ENCODE measurements around the gene LRMDA. TPM values are rescaled to one million over a fixed set of nuclear protein-coding genes. Genes with fewer than 3 reads are reported as not detected.
"Not testable (repeated sequence)": the region's sequence is repeated elsewhere in the genome, so short reads cannot be mapped to it uniquely, and the experiment has no call there.

The LRMDA gene
- total RNA-seq, 5 donors from 2014 or later (not counting 1 experiment from before 2014, with no cell fraction given) = 0.30 to 1.2 TPM; not detected in 3

GRCh38 chr10:76509446-76509845 is 1078.0 kb downstream of the LRMDA start:
- Mint-ChIP-seq H3K4me1 (no peaks in the 10 kb centered on the region), H3K9me3 (peaks cover 9 to 16% (median 14%) of the 10 kb centered on the region in 3 donors)

GRCh38 chr10:76514321-76514720 is 1082.9 kb downstream of the LRMDA start:
- no peak for ATAC-seq (replicated peaks in 1 of 4)
- H3K4me3 Mint-ChIP-seq = no peak overlapping the region
- WGBS (ENCODE audit: insufficient coverage) = no CpG with 5 or more reads among the region's 2 CpGs
- no peak overlapping the region for H3K27ac Mint-ChIP-seq
- POLR2A ChIA-PET = no interaction called here
- H3K36me3 ChIP-seq (ENCODE audit: control insufficient read depth in 2 of 2, extremely low read depth in 1 of 2, insufficient read depth in 1 of 2, low read length in 1 of 2) = no peaks in the 10 kb centered on the region
- no peaks in the 10 kb centered on the region for H3K4me1 ChIP-seq (ENCODE audit: control insufficient read depth in 1 of 2, extremely low read depth in 1 of 2, insufficient read depth in 2 of 2, low read length in 2 of 2)
- H3K9me3 Mint-ChIP-seq = peaks cover 0 to 3% (median 0%) of the 10 kb centered on the region in 3 donors
- no peak overlapping the region for H3K27ac ChIP-seq (ENCODE audit: low read length)
- no peaks in the 10 kb centered on the region for H3K4me1 Mint-ChIP-seq
- CTCF ChIA-PET = no interaction called here
- H3K27me3 ChIP-seq (replicated peaks in 1 of 2; ENCODE audit: control insufficient read depth in 2 of 2, extremely low read depth in 1 of 2, insufficient read depth in 2 of 2, low read length in 1 of 2) = no peaks in the 10 kb centered on the region
- H3K9me3 ChIP-seq = no peaks in the 10 kb centered on the region
- H3K4me3 ChIP-seq (ENCODE audit: control insufficient read depth in 1 of 2, extremely low read depth in 1 of 2, low read length in 1 of 2) = no peak overlapping the region
- H3K27me3 Mint-ChIP-seq = no peaks in the 10 kb centered on the region
- H3K36me3 Mint-ChIP-seq = no peaks in the 10 kb centered on the region
- no peak for DNase-seq

More at GRCh38 chr10:76509446-76509845, 1078.0 kb downstream of the LRMDA start:
- H3K27ac Mint-ChIP-seq = no peak overlapping the region
- DNase-seq (no peak), ATAC-seq (replicated peaks in 1 of 4) (no peak)
- H3K36me3 Mint-ChIP-seq = no peaks in the 10 kb centered on the region
- no peak overlapping the region for H3K27ac ChIP-seq (ENCODE audit: low read length)
- H3K4me3 Mint-ChIP-seq = no peak overlapping the region
- no peaks in the 10 kb centered on the region for H3K4me1 ChIP-seq (ENCODE audit: control insufficient read depth in 1 of 2, extremely low read depth in 1 of 2, insufficient read depth in 2 of 2, low read length in 2 of 2)
- no peaks in the 10 kb centered on the region for H3K27me3 Mint-ChIP-seq
- no peaks in the 10 kb centered on the region for H3K36me3 ChIP-seq (ENCODE audit: control insufficient read depth in 2 of 2, extremely low read depth in 1 of 2, insufficient read depth in 1 of 2, low read length in 1 of 2)
- no peaks in the 10 kb centered on the region for H3K9me3 ChIP-seq
- 78% methylated on average over 3 of the region's 3 CpGs for WGBS (ENCODE audit: insufficient coverage)
- ChIA-PET POLR2A (no interaction called here), CTCF (no interaction called here)
- H3K27me3 ChIP-seq (replicated peaks in 1 of 2; ENCODE audit: control insufficient read depth in 2 of 2, extremely low read depth in 1 of 2, insufficient read depth in 2 of 2, low read length in 1 of 2) = no peaks in the 10 kb centered on the region
- H3K4me3 ChIP-seq (ENCODE audit: control insufficient read depth in 1 of 2, extremely low read depth in 1 of 2, low read length in 1 of 2) = no peak overlapping the region

GRCh38 chr10:76514869-76515268 is 1083.4 kb downstream of the LRMDA start:
- Mint-ChIP-seq H3K9me3 (peaks cover 0 to 3% (median 0%) of the 10 kb centered on the region in 3 donors), H3K36me3 (no peaks in the 10 kb centered on the region), H3K27ac (no peak overlapping the region), H3K4me3 (no peak overlapping the region), H3K4me1 (no peaks in the 10 kb centered on the region), H3K27me3 (no peaks in the 10 kb centered on the region)
- Histone ChIP-seq H3K4me1 (ENCODE audit: control insufficient read depth in 1 of 2, extremely low read depth in 1 of 2, insufficient read depth in 2 of 2, low read length in 2 of 2) (no peaks in the 10 kb centered on the region), H3K27me3 (replicated peaks in 1 of 2; ENCODE audit: control insufficient read depth in 2 of 2, extremely low read depth in 1 of 2, insufficient read depth in 2 of 2, low read length in 1 of 2) (no peaks in the 10 kb centered on the region), H3K27ac (ENCODE audit: low read length) (no peak overlapping the region), H3K4me3 (ENCODE audit: control insufficient read depth in 1 of 2, extremely low read depth in 1 of 2, low read length in 1 of 2) (no peak overlapping the region), H3K36me3 (ENCODE audit: control insufficient read depth in 2 of 2, extremely low read depth in 1 of 2, insufficient read depth in 1 of 2, low read length in 1 of 2) (no peaks in the 10 kb centered on the region), H3K9me3 (no peaks in the 10 kb centered on the region)
- WGBS (ENCODE audit: insufficient coverage) = no CpG with 5 or more reads among the region's 1 CpG
- CTCF ChIA-PET = no interaction called here
- ATAC-seq (replicated peaks in 1 of 4) (no peak), DNase-seq (no peak)
- POLR2A ChIA-PET = no interaction called here

- no peaks in the 10 kb centered on the region for H3K4me1 ChIP-seq (ENCODE audit: control insufficient read depth in 1 of 2, extremely low read depth in 1 of 2, insufficient read depth in 2 of 2, low read length in 2 of 2)
- Mint-ChIP-seq H3K36me3 (no peaks in the 10 kb centered on the region), H3K4me3 (no peak overlapping the region), H3K9me3 (no peaks in the 10 kb centered on the region), H3K4me1 (no peaks in the 10 kb centered on the region), H3K27ac (no peak overlapping the region), H3K27me3 (no peaks in the 10 kb centered on the region)
- ChIA-PET POLR2A (interaction anchor here in 1 of 2 donors (0.6 kb wide), 1 partner anchor 29 kb away, joined by 4 read pairs; no protein-coding TSS in a partner anchor), CTCF (no interaction called here)
- no peaks in the 10 kb centered on the region for H3K36me3 ChIP-seq (ENCODE audit: control insufficient read depth in 2 of 2, extremely low read depth in 1 of 2, insufficient read depth in 1 of 2, low read length in 1 of 2)
- no peaks in the 10 kb centered on the region for H3K9me3 ChIP-seq
- WGBS (ENCODE audit: insufficient coverage) = 86% methylated on average over 4 of the region's 7 CpGs
- H3K4me3 ChIP-seq (ENCODE audit: control insufficient read depth in 1 of 2, extremely low read depth in 1 of 2, low read length in 1 of 2) = no peak overlapping the region
- no peak for ATAC-seq (replicated peaks in 1 of 4)
- no peak overlapping the region for H3K27ac ChIP-seq (ENCODE audit: low read length)
- no peak for DNase-seq
- H3K27me3 ChIP-seq (replicated peaks in 1 of 2; ENCODE audit: control insufficient read depth in 2 of 2, extremely low read depth in 1 of 2, insufficient read depth in 2 of 2, low read length in 1 of 2) = no peaks in the 10 kb centered on the region
Measured at GRCh38 chr10:76522547-76522946, 1091.1 kb downstream of the LRMDA start.

DNA sequence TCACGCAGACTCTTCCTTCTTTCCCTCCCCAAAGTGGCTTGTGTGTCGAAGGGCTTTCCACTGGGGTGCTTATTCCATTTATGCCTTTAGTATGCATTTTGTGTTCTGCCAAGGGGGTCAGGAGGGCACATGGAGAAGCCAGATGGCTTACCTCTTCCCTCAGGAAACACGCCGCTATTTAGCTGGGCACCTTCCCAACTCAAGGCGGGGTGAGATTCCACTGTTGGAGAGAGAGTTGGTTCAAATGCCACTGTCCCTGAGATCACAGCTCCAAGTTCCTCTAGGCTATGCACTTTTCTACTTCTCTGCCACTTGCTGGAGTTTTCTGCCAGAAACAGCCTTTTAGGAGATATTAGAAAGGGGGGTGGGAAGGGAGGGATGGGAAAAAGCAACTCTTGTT is 1091.8 kb downstream of the LRMDA start:
- no peaks in the 10 kb centered on the region for H3K9me3 ChIP-seq
- no peaks in the 10 kb centered on the region for H3K36me3 Mint-ChIP-seq
- ChIA-PET POLR2A (no interaction called here), CTCF (no interaction called here)
- H3K27ac ChIP-seq (ENCODE audit: low read length) = no peak overlapping the region
- H3K4me3 Mint-ChIP-seq = no peak overlapping the region
- no peaks in the 10 kb centered on the region for H3K4me1 ChIP-seq (ENCODE audit: control insufficient read depth in 1 of 2, extremely low read depth in 1 of 2, insufficient read depth in 2 of 2, low read length in 2 of 2)
- ATAC-seq (replicated peaks in 1 of 4) = no peak
- H3K27me3 ChIP-seq (replicated peaks in 1 of 2; ENCODE audit: control insufficient read depth in 2 of 2, extremely low read depth in 1 of 2, insufficient read depth in 2 of 2, low read length in 1 of 2) = no peaks in the 10 kb centered on the region
- H3K27me3 Mint-ChIP-seq = no peaks in the 10 kb centered on the region
- H3K36me3 ChIP-seq (ENCODE audit: control insufficient read depth in 2 of 2, extremely low read depth in 1 of 2, insufficient read depth in 1 of 2, low read length in 1 of 2) = no peaks in the 10 kb centered on the region
- H3K9me3 Mint-ChIP-seq = no peaks in the 10 kb centered on the region
- no peak for DNase-seq
- no peaks in the 10 kb centered on the region for H3K4me1 Mint-ChIP-seq
- no peak overlapping the region for H3K4me3 ChIP-seq (ENCODE audit: control insufficient read depth in 1 of 2, extremely low read depth in 1 of 2, low read length in 1 of 2)
- 90% methylated on average over 3 of the region's 5 CpGs for WGBS (ENCODE audit: insufficient coverage)
- H3K27ac Mint-ChIP-seq = no peak overlapping the region

DNA sequence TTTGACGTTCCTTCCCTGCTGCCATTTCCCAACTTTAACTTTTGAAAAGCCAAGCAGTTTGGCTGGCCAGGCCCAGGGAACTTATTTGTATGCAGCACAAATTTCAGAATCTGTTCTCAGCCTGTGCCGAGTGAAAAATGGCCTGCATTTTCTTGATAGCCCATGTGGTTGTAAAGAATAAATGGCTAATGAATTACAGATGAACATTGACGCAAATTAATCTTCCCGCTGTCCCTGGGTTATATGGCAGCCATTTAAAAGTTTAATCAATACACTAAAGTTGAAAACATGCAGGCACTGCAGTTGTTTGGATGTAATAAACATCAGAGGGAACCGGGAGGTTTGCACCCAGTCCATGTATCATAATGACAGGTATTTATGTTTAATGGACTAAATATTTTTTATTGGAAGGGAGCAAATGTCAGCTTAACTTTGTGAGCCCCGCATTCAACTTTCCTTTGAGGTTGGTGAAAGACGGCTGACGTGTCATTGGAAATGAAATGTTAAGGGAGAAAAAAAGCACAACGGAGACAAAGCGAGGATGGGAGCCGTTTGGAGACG is 1092.4 kb downstream of the LRMDA start:
- Mint-ChIP-seq H3K9me3 (no peaks in the 10 kb centered on the region), H3K27ac (no peak overlapping the region), H3K36me3 (no peaks in the 10 kb centered on the region), H3K4me3 (no peak overlapping the region), H3K27me3 (no peaks in the 10 kb centered on the region), H3K4me1 (no peaks in the 10 kb centered on the region)
- 82% methylated on average over 8 of the region's 12 CpGs for WGBS (ENCODE audit: insufficient coverage)
- H3K27me3 ChIP-seq (replicated peaks in 1 of 2; ENCODE audit: control insufficient read depth in 2 of 2, extremely low read depth in 1 of 2, insufficient read depth in 2 of 2, low read length in 1 of 2) = no peaks in the 10 kb centered on the region
- H3K27ac ChIP-seq (ENCODE audit: low read length) = no peak overlapping the region
- H3K36me3 ChIP-seq (ENCODE audit: control insufficient read depth in 2 of 2, extremely low read depth in 1 of 2, insufficient read depth in 1 of 2, low read length in 1 of 2) = no peaks in the 10 kb centered on the region
- POLR2A ChIA-PET = no interaction called here
- no peaks in the 10 kb centered on the region for H3K9me3 ChIP-seq
- DNase-seq (no peak), ATAC-seq (replicated peaks in 1 of 4) (no peak)
- H3K4me3 ChIP-seq (ENCODE audit: control insufficient read depth in 1 of 2, extremely low read depth in 1 of 2, low read length in 1 of 2) = no peak overlapping the region
- CTCF ChIA-PET = no interaction called here
- no peaks in the 10 kb centered on the region for H3K4me1 ChIP-seq (ENCODE audit: control insufficient read depth in 1 of 2, extremely low read depth in 1 of 2, insufficient read depth in 2 of 2, low read length in 2 of 2)

DNA sequence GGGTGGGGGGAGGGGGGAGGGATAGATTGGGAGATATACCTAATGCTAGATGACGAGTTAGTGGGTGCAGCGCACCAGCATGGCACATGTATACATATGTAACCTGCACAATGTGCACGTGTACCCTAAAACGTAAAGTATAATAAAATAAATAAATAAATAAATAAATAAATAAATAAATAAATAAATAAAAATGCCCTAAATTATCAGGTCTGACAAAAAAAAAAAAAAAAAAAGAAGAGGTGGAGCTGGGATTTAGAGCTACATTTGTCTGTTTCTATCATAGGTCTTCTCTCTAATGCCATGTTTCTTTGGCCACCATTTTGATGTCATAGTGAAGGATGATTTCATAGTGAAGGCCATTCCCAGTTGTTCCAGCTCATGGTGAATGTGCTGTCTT is 1095.4 kb downstream of the LRMDA start:
- WGBS (ENCODE audit: insufficient coverage) = no CpG with 5 or more reads among the region's 4 CpGs
- H3K27ac Mint-ChIP-seq; H3K36me3 ChIP-seq (ENCODE audit: control insufficient read depth in 2 of 2, extremely low read depth in 1 of 2, insufficient read depth in 1 of 2, low read length in 1 of 2); H3K27me3 Mint-ChIP-seq; H3K27ac ChIP-seq (ENCODE audit: low read length); H3K4me1 Mint-ChIP-seq; H3K27me3 ChIP-seq (replicated peaks in 1 of 2; ENCODE audit: control insufficient read depth in 2 of 2, extremely low read depth in 1 of 2, insufficient read depth in 2 of 2, low read length in 1 of 2); H3K4me1 ChIP-seq (ENCODE audit: control insufficient read depth in 1 of 2, extremely low read depth in 1 of 2, insufficient read depth in 2 of 2, low read length in 2 of 2); H3K36me3 Mint-ChIP-seq; H3K9me3 ChIP-seq; DNase-seq; H3K9me3 Mint-ChIP-seq; H3K4me3 Mint-ChIP-seq; H3K4me3 ChIP-seq (ENCODE audit: control insufficient read depth in 1 of 2, extremely low read depth in 1 of 2, low read length in 1 of 2); POLR2A ChIA-PET; ATAC-seq (replicated peaks in 1 of 4): not testable (repeated sequence)
- CTCF ChIA-PET = interaction anchor here (0.6 to 0.7 kb wide), 3 partner anchors 13 to 270 kb away, joined by 3 to 5 read pairs (median 4); no protein-coding TSS in a partner anchor

Measured in T-cell (primary cell).